IPS DF 4.7 (cell line): ENCODE data around the gene GPR61.

Experiments
- DNase-seq: peaks from one replicate; pipeline ENCODE4 v3.0.0-alpha.2; 2013; ENCODE audit warnings: low spot score; ENCODE audit errors: extremely low read depth

GPR61 gene

DNA sequence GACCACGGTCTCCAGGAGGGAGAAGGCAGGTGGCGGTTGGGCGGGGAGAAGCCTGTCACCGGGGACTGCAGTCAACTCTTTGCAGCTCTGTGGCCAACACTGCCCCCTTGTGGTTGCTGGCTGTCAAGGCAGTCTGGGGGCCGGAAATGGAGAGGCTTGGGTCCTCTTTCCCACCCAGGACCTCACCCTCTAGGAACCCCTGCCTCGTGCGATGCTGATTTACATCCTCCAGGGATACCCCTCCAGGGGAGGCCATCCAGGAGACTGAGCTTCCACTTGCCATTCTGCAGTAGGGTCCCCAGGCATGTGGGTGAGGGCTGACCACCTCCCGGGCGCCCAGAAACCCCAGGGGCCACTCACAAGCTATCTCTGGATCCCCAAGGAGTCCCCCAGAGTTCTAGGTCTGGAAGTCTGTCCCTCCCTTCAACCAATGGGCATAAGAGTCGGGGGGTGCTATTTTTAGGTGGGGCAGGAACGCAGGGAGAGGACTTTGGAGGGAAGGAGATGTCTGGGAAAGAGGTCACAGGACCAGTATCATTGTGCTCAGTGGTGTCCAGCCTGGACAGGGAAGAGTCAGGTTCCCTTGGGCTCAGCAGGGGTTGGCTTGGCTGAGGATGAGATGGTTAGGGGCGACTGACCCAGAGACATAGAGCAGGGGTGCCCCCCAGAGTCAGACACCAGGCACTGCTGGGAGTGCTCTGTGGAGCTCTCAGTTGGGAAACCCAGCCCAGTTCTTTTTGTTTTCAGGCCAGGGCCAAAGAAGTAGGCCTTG is 7.1 kb upstream of the GPR61 start:
- DNase-seq, result no peak

DNA sequence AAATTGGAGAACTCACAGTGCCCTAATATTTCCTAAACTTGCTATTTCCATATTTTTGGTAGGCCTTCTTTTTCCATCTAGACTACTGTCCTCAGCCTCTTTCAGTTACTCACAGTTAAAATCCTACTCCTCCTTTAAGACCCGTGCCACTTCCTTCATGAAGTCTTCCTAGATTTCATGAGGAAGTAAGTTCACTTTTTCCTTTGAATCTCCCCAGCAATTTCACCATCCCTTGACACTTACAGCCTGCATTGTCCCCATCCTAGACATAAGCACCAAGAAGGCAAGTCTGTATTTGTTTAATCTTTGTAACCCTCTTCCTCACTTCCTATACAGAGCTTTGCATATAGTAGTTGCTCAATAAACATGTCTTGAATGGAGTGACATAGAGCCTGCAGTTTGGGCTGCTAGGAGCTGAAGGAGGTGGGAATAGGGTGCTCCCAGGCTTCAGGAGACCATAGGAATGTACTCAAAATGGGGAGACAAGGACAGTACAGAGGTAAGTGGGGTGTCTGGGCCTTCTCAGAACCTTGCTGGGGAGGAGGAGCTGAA is 5.3 kb upstream of the GPR61 start:
- no peak for DNase-seq

DNA sequence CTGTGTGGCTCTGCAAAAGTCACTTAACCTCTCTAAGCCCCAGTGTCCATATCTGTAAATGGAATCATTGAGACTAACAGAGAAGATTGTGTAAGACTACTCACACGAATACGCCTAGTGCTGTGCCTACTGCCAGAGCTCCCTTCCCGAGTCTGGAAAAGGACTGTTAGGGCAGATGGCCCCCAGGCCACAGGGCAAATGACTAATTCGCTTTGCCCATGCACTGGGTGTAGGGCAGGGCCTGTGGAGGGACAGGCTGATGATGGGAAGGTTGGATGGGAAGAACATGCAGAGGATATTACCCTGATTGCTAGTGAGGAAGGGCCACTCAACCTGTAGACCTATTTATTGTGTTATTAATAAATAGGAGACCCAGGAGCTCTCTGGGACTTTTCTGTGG is 4.2 kb upstream of the GPR61 start:
- no peak for DNase-seq

DNA sequence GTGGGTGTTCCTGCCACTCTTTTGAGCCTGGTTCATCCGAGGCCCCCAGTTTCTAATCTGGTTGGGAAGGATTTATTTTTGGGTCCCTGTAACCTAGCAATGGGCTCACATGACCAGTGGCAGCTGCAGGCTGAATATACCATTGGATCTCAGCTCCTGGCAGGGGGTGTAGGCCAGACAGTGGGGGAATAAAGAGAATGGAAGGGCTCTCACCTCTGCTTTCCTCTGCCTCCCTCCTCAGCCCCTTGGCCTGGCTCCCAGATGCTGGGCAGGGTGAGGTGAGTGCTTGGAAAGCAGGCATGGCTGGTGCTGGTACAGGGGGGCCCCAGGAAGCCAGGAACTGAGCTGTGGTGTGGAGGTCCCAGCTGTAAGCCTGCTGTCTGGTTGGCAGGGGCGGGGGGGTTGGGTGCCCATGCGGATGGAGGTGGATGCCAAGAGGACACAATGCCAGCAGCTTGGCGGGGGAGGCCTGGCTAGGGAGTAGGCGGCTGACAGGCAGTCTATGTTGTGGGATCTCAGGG is 3.6 kb upstream of the GPR61 start:
- DNase-seq, result no peak

DNA sequence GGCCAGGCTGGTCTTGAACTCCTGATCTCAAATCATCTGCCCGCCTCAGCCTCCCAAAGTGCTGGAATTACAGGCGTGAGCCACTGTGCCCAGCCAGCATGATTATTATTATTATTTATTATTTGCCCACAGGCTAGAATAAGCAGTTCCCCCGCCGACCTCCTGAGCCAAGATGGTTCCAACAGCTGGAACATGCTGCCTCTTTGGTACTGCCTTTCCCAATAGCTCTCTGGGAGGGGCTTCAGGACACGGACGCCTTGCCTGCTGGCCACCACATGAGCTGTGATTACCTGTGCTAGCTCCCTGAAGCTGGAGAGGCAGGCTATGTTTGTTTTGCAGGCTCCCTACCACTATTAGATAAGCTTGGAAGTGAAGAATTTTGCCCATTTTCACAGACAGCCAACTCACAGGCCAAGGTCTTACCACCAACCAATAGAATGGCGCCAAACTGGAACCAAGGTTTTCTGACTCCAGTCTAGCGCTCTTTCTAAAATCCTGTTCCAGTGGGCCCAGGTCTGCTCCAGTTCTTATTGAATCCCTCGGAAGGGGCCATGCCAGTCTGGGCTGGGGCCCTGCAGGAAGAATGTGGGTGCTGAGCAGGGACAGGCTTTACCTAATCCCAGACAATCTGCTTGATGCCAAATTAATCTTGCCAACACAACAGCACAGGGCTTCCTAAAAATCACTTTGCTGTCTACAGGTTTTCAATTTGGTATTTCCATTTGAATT is 2.1 kb upstream of the GPR61 start:
- DNase-seq, result no peak

DNA sequence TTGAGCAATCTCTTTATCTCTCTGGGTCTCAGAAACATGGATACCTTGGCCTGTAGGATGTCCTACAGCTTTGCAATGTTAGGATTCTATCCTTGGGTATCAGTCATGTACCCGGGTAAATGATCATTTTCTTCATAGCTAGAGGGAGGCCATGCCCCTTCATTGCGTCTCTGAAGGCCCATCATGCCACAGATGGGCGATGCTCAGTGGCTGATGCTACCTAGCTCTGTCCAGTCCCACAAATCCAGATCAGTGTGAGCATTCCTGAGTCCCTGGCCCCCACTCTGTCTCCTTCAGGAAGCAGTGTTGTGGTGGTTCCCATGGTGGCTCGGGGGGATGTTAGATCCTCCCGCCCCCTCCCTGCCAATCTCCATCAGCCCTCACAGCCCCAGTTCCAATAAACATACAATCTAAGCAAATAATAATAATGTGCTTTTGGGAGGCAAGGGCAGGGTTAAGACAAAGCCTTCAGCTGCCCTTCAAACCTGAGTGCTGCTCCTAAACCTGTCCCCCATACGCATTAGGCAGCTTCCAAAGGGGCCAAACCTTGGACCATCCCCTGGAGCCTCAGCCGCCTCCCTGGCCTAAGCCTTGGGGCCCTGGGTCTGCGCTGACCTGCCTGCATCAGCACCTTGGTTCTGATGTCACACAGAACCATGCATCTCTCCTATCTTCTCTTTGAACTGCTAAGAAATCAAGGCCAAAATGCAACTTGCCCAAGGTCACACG is 681 bp upstream of the GPR61 start:
- no peak for DNase-seq

DNA sequence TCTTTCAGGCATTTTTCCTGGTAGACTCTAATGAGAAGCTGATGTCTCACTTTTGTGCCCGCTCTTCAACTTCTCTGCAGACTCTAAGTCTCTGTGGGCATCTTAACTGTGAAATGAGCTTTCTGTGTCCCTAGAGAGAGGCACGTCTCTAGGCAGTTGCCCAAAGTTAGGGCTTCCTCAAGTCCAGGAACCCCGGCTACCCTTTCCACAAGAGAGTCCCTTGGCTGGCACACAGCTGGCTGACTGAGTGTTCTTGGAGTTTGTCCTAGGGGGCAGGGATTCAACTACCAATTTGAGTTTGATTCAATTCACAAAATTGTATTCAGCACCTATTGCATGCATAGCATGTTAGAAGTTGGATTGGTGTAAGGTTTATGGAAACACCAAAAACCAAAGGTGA is 1.4 kb downstream of the GPR61 start:
- DNase-seq, result no peak

DNA sequence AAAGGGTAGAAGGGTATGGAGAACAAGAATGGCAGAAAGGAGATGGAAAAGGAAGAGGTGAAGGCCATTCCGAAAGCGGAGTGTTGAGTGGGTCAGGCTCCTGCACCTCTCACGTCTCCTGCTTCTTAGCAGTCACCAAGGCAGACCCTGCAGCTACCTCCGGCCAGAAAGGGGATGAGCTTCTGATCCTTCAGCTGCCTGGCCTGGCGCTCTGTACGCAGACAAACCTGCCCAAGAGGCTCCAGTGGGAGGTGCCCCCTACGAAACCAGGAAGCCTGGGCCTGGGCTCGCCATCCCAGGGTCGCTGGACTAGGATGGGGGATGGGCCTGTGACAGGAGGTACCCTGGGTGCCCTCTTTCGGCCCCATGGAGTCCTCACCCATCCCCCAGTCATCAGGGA is 3.0 kb downstream of the GPR61 start:
- DNase-seq, result no peak

DNA sequence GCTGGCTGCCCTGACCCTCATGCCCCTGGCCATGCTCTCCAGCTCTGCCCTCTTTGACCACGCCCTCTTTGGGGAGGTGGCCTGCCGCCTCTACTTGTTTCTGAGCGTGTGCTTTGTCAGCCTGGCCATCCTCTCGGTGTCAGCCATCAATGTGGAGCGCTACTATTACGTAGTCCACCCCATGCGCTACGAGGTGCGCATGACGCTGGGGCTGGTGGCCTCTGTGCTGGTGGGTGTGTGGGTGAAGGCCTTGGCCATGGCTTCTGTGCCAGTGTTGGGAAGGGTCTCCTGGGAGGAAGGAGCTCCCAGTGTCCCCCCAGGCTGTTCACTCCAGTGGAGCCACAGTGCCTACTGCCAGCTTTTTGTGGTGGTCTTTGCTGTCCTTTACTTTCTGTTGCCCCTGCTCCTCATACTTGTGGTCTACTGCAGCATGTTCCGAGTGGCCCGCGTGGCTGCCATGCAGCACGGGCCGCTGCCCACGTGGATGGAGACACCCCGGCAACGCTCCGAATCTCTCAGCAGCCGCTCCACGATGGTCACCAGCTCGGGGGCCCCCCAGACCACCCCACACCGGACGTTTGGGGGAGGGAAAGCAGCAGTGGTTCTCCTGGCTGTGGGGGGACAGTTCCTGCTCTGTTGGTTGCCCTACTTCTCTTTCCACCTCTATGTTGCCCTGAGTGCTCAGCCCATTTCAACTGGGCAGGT is 3.8 kb downstream of the GPR61 start:
- DNase-seq, result no peak

DNA sequence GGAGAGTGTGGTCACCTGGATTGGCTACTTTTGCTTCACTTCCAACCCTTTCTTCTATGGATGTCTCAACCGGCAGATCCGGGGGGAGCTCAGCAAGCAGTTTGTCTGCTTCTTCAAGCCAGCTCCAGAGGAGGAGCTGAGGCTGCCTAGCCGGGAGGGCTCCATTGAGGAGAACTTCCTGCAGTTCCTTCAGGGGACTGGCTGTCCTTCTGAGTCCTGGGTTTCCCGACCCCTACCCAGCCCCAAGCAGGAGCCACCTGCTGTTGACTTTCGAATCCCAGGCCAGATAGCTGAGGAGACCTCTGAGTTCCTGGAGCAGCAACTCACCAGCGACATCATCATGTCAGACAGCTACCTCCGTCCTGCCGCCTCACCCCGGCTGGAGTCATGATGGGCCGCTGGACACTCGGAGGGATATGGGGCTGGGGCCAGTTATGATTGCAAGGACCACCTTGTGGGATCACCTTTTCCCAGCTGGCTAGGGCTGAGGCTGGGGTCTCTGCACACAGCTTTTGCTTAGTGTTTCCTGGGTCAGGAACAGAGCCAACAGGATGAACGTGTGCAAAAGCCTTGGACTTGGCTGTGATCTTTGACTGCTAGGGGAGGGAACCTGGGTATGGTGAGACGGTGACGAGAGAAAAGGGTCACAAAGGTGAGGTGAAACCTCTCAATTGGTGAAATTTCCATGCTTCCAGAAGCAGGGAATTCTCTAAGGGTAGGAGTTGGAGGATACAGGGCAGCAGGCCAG is 4.5 kb downstream of the GPR61 start:
- no peak for DNase-seq

DNA sequence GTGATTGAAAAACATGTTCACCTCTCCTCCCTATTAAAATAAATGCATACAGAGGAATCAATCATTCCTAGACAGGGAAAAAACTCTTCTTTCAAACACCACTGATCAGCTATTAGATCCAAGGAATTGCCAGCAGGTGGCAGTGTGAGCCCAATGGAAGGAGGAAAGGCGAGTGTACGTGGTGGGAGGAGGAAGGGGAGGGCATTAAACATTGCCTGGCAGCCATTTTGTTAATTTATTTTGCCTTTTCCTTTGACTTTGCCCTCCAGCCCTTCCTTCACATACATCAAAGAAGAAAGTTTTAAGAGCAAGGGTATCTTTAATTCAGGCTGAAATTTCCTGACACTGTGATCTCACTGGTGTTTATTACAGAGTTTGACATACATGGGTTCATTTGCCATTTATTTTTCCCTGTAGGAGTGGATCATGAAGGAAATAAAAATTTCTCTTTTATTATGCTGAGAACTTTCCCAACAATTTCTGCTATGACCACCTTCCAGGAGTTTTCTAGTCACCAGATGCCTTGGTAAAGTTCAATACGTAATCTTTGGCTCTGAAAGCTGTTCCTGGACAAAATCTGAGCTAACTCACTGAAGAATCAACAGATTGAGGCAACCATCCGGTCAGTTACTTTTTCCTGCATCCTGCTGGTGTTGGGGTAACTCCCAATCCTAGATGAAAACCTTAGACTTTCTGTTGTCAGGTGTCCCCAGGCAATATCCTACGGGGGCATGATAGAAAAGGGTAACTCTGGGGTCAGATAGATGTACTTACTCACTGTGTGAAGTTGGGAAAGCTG is 6.8 kb downstream of the GPR61 start:
- DNase-seq, result peak; percentile 69

DNA sequence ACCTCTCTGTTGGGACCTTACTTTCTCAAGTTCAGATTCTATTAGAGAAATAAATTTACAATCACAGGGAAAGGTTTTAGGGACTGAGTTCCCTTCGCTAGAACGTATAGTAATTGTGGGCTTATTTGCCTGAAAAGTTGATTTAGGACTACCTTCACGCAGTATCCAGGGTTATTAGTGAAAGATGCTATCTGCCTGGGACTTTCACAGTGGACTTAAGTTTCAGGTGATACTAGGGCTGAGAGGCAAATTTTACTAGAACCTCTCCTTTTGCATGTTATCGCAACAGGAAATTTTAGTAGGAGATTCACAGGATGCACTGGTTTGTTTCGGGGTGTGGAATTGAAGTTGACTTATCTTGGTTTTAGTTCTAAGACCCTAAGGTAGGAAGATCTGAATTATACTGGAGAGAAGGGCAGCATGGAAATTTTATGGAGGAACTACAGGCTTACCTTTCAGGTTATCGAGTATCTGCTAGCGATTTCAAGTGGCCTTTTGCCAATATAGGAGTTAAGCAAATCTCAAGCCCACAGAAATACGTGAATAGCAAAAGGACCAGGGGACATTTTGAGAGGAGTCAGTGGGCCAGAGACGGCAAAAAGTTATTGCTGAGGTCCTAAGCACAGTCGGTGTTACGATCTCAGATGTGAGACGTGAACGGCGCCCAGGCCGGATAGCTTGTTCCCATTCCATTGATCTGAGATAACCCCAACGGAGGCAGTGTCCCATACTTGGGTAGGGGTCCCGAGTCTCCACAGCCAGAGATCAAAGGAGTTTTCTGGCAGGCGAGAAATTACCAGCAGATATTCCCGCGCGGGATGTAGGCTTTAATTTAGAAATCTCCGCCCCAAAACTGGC is 8.0 kb downstream of the GPR61 start:
- DNase-seq, result no peak

DNA sequence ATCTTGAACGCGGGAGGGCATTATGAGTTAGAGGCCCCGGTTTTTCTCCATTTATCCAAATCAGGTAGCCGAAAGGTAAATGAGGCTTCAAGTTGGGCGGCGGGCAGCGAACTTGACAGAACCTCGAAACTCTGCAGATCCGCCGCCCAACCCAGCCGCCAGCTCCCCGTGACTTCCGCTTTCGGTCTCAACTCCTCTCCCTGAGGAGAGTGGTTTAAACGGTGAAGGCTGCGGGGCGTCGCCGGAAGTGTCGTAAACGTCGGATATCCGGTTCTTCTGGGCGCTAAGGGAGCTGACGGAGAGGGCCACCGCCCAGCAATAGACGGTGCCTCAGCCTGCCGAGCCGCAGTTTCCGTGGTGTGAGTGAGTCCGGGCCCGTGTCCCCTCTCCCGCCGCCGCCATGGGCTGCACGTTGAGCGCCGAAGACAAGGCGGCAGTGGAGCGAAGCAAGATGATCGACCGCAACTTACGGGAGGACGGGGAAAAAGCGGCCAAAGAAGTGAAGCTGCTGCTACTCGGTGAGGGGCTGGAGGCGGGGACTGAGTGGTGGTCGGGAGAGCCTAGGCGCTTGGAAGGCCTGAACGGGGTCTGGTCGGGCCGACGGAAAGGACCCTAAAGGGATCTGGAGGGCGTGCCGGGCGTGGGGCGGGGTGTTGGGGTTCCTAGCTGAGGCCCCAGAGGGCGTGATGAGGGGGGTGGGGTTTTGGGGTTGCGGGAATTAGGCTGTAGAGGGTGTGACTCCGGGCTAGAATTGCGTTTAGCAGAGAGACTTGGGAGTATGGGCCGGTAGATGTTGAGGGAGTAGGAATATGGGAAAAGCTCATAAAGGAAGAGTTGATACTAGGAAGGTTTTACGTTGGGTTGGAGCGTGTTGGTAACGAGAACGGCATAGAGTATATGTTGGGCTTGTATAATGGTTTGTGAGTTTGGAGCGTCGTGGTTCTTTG is 8.9 kb downstream of the GPR61 start, which contains the start of gene GNAI3:
Gene GNAI3, plus strand, starts transcription at position 295 of the 947 bp plus-strand sequence. Its CDS starts 106 bp downstream, at position 401.
- peak; percentile 76 for DNase-seq

DNA sequence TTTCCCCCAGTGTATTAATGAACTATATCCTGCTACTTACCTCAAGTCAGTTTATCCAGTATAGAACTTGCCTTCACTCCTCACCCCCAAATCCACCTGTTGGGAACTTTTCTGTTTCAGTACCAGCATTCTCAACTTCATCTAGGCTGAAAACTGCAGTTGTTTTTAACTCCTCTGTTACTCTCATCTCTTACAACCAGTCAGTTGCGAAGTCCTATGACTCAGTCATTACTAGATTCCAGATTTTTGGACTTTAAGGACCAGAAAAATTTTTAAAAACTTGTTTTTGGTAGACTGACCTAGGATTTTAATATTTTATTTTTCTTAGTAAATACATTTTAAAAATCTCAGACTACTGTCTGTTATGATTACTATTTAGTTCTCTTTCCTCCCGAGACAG is 16.9 kb downstream of the GPR61 start:
- DNase-seq, result no peak

DNA sequence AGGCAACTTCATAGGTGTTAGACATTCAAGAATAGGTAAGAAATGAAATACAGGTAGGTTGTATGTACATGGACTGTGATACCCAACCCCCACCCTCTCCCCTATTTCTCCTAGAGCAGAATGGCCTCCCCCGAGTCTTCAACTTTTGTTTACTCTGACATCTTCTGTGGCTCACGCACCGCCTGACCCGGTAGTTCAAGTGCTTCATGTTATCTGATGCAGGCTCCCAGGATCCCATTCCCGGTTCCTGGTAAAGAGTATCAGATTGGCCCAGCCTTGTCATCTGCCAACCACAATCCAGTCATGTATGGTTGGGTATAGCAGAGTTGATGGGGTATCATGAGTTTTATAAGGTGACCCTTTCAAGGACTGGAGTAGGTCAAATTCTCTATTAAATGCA is 17.8 kb downstream of the GPR61 start:
- DNase-seq, result no peak

DNA sequence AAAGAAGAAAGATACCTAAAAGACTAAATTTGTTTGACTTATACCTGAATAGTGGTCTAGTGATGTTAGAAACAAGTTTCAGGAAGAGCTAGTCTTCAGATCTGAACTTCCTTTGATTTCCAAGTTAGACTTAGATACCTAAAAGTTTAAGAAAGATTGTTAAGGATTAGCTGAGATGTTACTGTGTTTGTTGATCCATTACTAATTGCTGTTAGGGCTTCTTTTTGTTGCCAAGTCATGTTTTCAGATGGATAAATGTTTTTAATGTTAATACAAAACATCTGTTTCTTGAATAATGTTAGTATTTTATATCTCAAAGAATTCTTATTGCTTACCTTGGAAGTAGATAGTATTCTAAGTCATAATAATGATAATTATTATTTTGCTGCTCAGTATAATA is 20.3 kb downstream of the GPR61 start:
- DNase-seq, result no peak

DNA sequence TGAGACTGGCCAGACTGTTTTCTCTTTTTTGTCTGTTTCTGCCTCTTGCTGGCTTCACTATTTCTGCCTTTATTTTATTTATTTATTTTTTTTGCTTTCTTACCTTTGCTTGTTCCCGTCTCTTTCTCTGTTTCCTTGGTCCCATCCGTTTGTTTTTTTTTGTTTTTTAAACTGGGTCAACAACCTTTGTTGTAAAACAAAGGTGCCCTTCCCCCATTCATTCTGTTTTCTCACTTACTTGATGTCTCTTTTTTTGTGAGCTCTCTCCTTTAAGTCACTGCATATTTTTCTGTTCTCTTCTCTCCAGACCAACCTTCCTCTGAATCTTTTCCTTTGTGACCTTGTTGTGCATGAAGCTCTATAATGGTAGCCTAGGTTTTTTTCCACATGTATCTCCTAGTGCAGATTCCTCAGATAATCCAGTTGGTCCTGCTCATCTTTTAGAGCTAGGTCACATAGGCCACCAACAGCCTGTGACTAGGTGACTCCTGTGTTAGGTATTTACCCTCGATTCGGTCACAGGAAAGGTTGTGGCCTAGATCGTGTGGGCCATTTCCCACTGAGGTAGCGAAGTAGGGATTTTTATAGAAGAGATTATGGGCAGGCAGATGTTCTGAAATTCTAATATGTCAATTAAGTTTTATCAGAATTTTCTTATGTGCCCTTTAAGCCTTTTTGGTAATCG is 24.7 kb downstream of the GPR61 start:
- no peak for DNase-seq
